Thymus (tissue), 11 donors: ENCODE data around the gene GSTA4. TPM values are rescaled to one million over a fixed set of nuclear protein-coding genes. Genes with fewer than 3 reads are reported as not detected.

Source experiments
- DNase-seq, 9 donors: peaks; one replicate each; pipeline ENCODE4 v3.0.0-alpha.2; 2013; ENCODE audit warnings: low spot score in 9 of 9, low read depth in 6 of 9, missing footprints in 1 of 9
- H3K27ac ChIP-seq, 2 donors: one replicate each; pipeline ENCODE4 v1.5.1; 2013; ENCODE audit warnings: control low read depth in 1 of 2, low read depth in 1 of 2, low read length in 1 of 2, mild to moderate bottlenecking in 1 of 2, moderate library complexity in 1 of 2
- H3K27me3 ChIP-seq, 2 donors: one replicate each; pipeline ENCODE4 v1.5.1; 2013; ENCODE audit warnings: low read length in 1 of 2; ENCODE audit not compliant: control insufficient read depth in 2 of 2, insufficient read depth in 1 of 2
- H3K36me3 ChIP-seq, 2 donors: one replicate each; pipeline ENCODE4 v1.5.1; 2013; ENCODE audit warnings: low read length in 1 of 2, mild to moderate bottlenecking in 1 of 2, moderate library complexity in 1 of 2; ENCODE audit not compliant: control insufficient read depth in 2 of 2, insufficient read depth in 2 of 2
- H3K4me1 ChIP-seq, 2 donors: one replicate each; pipeline ENCODE4 v1.5.1; 2013; ENCODE audit warnings: low read length in 2 of 2; ENCODE audit not compliant: control insufficient read depth in 2 of 2, insufficient read depth in 2 of 2
- H3K4me3 ChIP-seq, 2 donors: one replicate each; pipeline ENCODE4 v1.5.1; 2013; ENCODE audit warnings: low read length in 2 of 2, control low read depth in 1 of 2, mild to moderate bottlenecking in 1 of 2
- H3K9me3 ChIP-seq, 2 donors: one replicate each; pipeline ENCODE4 v1.5.1; 2013; ENCODE audit warnings: low read length in 1 of 2, mild to moderate bottlenecking in 1 of 2; ENCODE audit not compliant: control insufficient read depth in 2 of 2, insufficient read depth in 1 of 2
- WGBS: extraction: QIAGEN DNeasy Blood & Tissue Kit; methylation state at CpG from one replicate; pipeline ENCODE4 v1.1.7; 2013; 5-methylcytosine and 5-hydroxymethylcytosine counted together
- polyA plus RNA-seq: library from polyadenylated mRNA; stranded (reverse); fragments of 200-250 nt; gene quantifications from one replicate; pipeline ENCODE4 v1.2.3, GENCODE V29; 2013
- total RNA-seq: library from RNA; stranded (reverse); fragments of 120-200 nt; gene quantifications from one replicate; pipeline ENCODE4 v1.2.4, GENCODE V29; 2013
- donor health status: healthy.

Gene GSTA4
- total and polyA plus RNA-seq, 2 donors = 11.5 to 29.3 TPM

- Histone ChIP-seq H3K27ac (no peak overlapping the region), H3K36me3 (no peaks in the 10 kb centered on the region), H3K4me3 (no peak overlapping the region), H3K9me3 (no peaks in the 10 kb centered on the region), H3K27me3 (no peaks in the 10 kb centered on the region), H3K4me1 (no peaks in the 10 kb centered on the region)
- 98% methylated on average over 6 of the region's 6 CpGs for WGBS
- DNase-seq = no peak
Observed at GRCh38 chr6:52929321-52930164, 65.5 kb downstream of the GSTA4 start.

Other genes starting within 250 kb of the GSTA4 start
- gene GSTA2, start 231.8 kb downstream of the GSTA4 start, total RNA-seq = 0.14 TPM
- 0.68 TPM for gene GSTA2, start 231.8 kb downstream of the GSTA4 start, polyA plus RNA-seq
- gene GSTA1, start 191.5 kb downstream of the GSTA4 start, total RNA-seq = 0.66 TPM
- gene GSTA1, start 191.5 kb downstream of the GSTA4 start, polyA plus RNA-seq = 1.8 TPM
- not detected for gene GSTA5, start 154.5 kb downstream of the GSTA4 start, total RNA-seq
- not detected for gene GSTA5, start 154.5 kb downstream of the GSTA4 start, polyA plus RNA-seq
- gene GSTA3, start 85.6 kb downstream of the GSTA4 start, total RNA-seq = not detected
- gene GSTA3, start 85.6 kb downstream of the GSTA4 start, polyA plus RNA-seq = not detected
- 7.6 TPM for gene CILK1, start 66.5 kb upstream of the GSTA4 start, total RNA-seq
- 8.6 TPM for gene CILK1, start 66.5 kb upstream of the GSTA4 start, polyA plus RNA-seq
- 37.5 TPM for gene FBXO9, start 70.1 kb upstream of the GSTA4 start, total RNA-seq
- 36.0 TPM for gene FBXO9, start 70.1 kb upstream of the GSTA4 start, polyA plus RNA-seq
- gene GCM1, start 153.6 kb upstream of the GSTA4 start, total RNA-seq = under 0.01 TPM
- 0.23 TPM for gene GCM1, start 153.6 kb upstream of the GSTA4 start, polyA plus RNA-seq